Panc1 (cell line): Measurements from ENCODE around the gene MS4A7. TPM values are rescaled to one million over a fixed set of nuclear protein-coding genes. Genes with fewer than 3 reads are reported as not detected.
"Not testable (repeated sequence)": the region's sequence is repeated elsewhere in the genome, so short reads cannot be mapped to it uniquely, and the experiment has no call there.

ENCODE experiments used
- ATAC-seq: fragments of 200-7000 bp; cut with Tn5 transposase; 2 replicates; pipeline ENCODE4 v1.9.1; 2020; ENCODE audit warnings: mild to moderate bottlenecking, moderate library complexity
- BruUV-seq: library from RNA; stranded (reverse); fragments of 400-500 nt; replicated peaks from 2 replicates; lab custom pipeline; 2021; lab: Mats Ljungman, UMichigan
- CTCF ChIA-PET: fragments of 300-600 bp; sonication (Branson Sonifier 250); formaldehyde crosslinking; loops from one replicate; lab custom pipeline; 2022; ENCODE audit warnings: antibody characterized with exemption; lab: Charles Lee
- POLR2A ChIA-PET: fragments of 300-600 bp; sonication (Branson Sonifier 250); formaldehyde crosslinking; loops from one replicate; lab custom pipeline; 2022; ENCODE audit warnings: antibody characterized with exemption; lab: Charles Lee
- DNase-seq: peaks from one replicate; pipeline ENCODE4 v3.0.0-alpha.2; 2010; ENCODE audit warnings: low read depth, low spot score
- H3K27ac ChIP-seq: 2 replicates; pipeline ENCODE4 v1.5.1; 2011; ENCODE audit warnings: mild to moderate bottlenecking, low read length, inconsistent platforms
- H3K27me3 ChIP-seq: fragments of 200-500 bp; sonication (Bioruptor generic); 2 replicates; pipeline ENCODE4 v1.6.0; 2014; ENCODE audit warnings: low read length, inconsistent platforms; ENCODE audit not compliant: control insufficient read depth, insufficient read depth
- H3K36me3 ChIP-seq: fragments of 200-500 bp; sonication (Bioruptor generic); 2 replicates; pipeline ENCODE4 v1.5.1; 2014; ENCODE audit warnings: inconsistent platforms, mild to moderate bottlenecking, low read length, moderate library complexity; ENCODE audit not compliant: control insufficient read depth, insufficient read depth
- H3K4me1 ChIP-seq: 2 replicates; pipeline ENCODE4 v1.5.1; 2011; ENCODE audit warnings: inconsistent platforms, mild to moderate bottlenecking, low read length, moderate library complexity; ENCODE audit not compliant: control insufficient read depth, insufficient read depth
- H3K4me3 ChIP-seq, 2 experiments: 2 replicates each; pipeline ENCODE4 v1.5.1; 2011 to 2012; ENCODE audit warnings: low read depth in 2 of 2, low read length in 2 of 2, mild to moderate bottlenecking in 2 of 2, inconsistent platforms in 1 of 2, moderate library complexity in 1 of 2
- H3K9me3 ChIP-seq: fragments of 200-500 bp; sonication (Bioruptor generic); 2 replicates; pipeline ENCODE4 v1.5.1; 2014; ENCODE audit warnings: low read depth, mild to moderate bottlenecking, inconsistent platforms, low read length, moderate library complexity; ENCODE audit not compliant: control insufficient read depth, insufficient read depth
- POLR2AphosphoS5 ChIP-seq: IDR thresholded peaks from 2 replicates; pipeline ENCODE4 v1.6.1; 2012; ENCODE audit warnings: mild to moderate bottlenecking, low read depth, low read length, moderate library complexity
- SIN3A ChIP-seq: IDR thresholded peaks from 2 replicates; pipeline ENCODE4 v1.6.1; 2012; ENCODE audit warnings: low read depth, mild to moderate bottlenecking, low read length, moderate library complexity, borderline replicate concordance; ENCODE audit not compliant: insufficient read depth
- TCF7L2 ChIP-seq: IDR thresholded peaks from 2 replicates; pipeline ENCODE4 v1.6.1; 2011; ENCODE audit warnings: mild to moderate bottlenecking, low read depth, low read length, inconsistent platforms
- in situ Hi-C: cut with HindIII; loops from 2 replicates; pipeline ENCODE4 v1.10.0; 2016; ENCODE audit warnings: low sequenced_read_pairs, low pct_unique_long_range_greater_than_20kb
- intact Hi-C: fragments of 100-400 bp; cut with micrococcal nuclease; formaldehyde crosslinking; loops from one replicate; pipeline ENCODE4 v1.10.0; 2022; ENCODE audit not compliant: unreplicated experiment
- total RNA-seq: library from RNA; stranded (reverse); gene quantifications from one replicate; pipeline ENCODE4 v1.2.1, GENCODE V29; 2021; ENCODE audit not compliant: unreplicated experiment
- TF ChIP-seq, protein P1 (sequence below): fragments of 450-650 bp; IDR thresholded peaks from 2 replicates; pipeline ENCODE4 v1.5.1; 2017; ENCODE audit warnings: mild to moderate bottlenecking
- TF ChIP-seq, protein P2 (sequence below), 2 experiments: IDR thresholded peaks; 2 replicates each; pipeline ENCODE4 v1.6.1; 2011 to 2012; ENCODE audit warnings: low read depth in 2 of 2, control low read depth in 1 of 2, low read length in 1 of 2, mild to moderate bottlenecking in 1 of 2, moderate library complexity in 1 of 2; ENCODE audit not compliant: insufficient read depth in 1 of 2

Gene MS4A7
- total RNA-seq, 1 experiment from 2014 or later: 0.23 TPM

GRCh38 chr11:60363542-60364470 lies 14.5 kb upstream of the MS4A7 start:
- peak; percentile 43 for DNase-seq
- no peaks in the 10 kb centered on the region for H3K9me3 ChIP-seq
- ATAC-seq: peak; percentile 91
- ChIA-PET POLR2A (no interaction called here), CTCF (interaction anchor here (0.7 to 2.0 kb wide), 6 partner anchors 30 to 399 kb away, joined by 3 to 10 read pairs (median 4); no protein-coding TSS in a partner anchor)
- TF ChIP-seq TCF7L2: no peak
- TF ChIP-seq SIN3A: no peak
- TF ChIP-seq, protein P1, sequence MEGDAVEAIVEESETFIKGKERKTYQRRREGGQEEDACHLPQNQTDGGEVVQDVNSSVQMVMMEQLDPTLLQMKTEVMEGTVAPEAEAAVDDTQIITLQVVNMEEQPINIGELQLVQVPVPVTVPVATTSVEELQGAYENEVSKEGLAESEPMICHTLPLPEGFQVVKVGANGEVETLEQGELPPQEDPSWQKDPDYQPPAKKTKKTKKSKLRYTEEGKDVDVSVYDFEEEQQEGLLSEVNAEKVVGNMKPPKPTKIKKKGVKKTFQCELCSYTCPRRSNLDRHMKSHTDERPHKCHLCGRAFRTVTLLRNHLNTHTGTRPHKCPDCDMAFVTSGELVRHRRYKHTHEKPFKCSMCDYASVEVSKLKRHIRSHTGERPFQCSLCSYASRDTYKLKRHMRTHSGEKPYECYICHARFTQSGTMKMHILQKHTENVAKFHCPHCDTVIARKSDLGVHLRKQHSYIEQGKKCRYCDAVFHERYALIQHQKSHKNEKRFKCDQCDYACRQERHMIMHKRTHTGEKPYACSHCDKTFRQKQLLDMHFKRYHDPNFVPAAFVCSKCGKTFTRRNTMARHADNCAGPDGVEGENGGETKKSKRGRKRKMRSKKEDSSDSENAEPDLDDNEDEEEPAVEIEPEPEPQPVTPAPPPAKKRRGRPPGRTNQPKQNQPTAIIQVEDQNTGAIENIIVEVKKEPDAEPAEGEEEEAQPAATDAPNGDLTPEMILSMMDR: peak; percentile 84
- TF ChIP-seq POLR2AphosphoS5: no peak
- TF ChIP-seq, protein P2, sequence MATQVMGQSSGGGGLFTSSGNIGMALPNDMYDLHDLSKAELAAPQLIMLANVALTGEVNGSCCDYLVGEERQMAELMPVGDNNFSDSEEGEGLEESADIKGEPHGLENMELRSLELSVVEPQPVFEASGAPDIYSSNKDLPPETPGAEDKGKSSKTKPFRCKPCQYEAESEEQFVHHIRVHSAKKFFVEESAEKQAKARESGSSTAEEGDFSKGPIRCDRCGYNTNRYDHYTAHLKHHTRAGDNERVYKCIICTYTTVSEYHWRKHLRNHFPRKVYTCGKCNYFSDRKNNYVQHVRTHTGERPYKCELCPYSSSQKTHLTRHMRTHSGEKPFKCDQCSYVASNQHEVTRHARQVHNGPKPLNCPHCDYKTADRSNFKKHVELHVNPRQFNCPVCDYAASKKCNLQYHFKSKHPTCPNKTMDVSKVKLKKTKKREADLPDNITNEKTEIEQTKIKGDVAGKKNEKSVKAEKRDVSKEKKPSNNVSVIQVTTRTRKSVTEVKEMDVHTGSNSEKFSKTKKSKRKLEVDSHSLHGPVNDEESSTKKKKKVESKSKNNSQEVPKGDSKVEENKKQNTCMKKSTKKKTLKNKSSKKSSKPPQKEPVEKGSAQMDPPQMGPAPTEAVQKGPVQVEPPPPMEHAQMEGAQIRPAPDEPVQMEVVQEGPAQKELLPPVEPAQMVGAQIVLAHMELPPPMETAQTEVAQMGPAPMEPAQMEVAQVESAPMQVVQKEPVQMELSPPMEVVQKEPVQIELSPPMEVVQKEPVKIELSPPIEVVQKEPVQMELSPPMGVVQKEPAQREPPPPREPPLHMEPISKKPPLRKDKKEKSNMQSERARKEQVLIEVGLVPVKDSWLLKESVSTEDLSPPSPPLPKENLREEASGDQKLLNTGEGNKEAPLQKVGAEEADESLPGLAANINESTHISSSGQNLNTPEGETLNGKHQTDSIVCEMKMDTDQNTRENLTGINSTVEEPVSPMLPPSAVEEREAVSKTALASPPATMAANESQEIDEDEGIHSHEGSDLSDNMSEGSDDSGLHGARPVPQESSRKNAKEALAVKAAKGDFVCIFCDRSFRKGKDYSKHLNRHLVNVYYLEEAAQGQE (IDR thresholded peaks at IDR 0.05; ENCODE audit: insufficient read depth in 1 of 2, low read depth in 2 of 2, low read length in 1 of 2): no peak
- intact Hi-C loops (loop anchor here (1.0 kb wide), 2 partner anchors 123 to 254 kb away; no protein-coding TSS in a partner anchor), in situ Hi-C loops (no loop called here)
- H3K4me3 ChIP-seq: no peak overlapping the region
- no peaks in the 10 kb centered on the region for H3K36me3 ChIP-seq
- H3K27ac ChIP-seq: peak overlapping the region; percentile 32; the same call in 1 of the 2 replicates
- peaks cover 5% of the 10 kb centered on the region; the same call in 1 of the 2 replicates for H3K4me1 ChIP-seq
- H3K27me3 ChIP-seq: no peaks in the 10 kb centered on the region
- no TSS peak for BruUV-seq

DNA sequence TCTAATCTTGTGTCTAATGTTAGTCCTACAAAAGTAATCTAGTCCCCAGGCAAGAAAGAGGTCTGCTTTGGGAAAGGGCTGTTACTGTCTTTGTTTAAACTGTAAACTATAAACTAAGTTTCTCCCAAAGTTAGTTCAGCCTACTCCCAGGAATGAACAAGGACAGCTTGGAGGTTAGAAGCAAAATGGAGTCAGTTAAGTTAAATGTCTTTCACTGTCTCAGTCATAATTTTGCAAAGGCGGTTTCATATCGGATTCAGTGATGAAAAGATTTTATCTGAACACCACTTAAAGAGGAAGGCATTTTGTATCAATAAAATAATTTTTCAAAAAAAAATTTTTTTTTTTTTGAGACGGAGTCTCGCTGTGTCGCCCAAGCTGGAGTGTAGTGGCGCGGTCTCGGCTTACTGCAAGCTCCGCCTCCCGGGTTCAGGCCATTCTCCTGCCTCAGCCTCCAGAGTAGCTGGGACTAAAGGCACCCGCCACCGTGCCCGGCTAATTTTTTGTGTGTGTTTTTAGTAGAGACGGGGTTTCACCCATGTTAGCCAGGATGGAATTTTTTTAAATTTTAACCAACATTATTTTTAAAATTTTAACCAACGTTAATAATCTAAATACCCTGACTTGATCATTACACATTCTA lies 11.9 kb upstream of the MS4A7 start:
- H3K9me3 ChIP-seq, BruUV-seq, DNase-seq, intact Hi-C loops, POLR2A ChIA-PET, H3K4me3 ChIP-seq, in situ Hi-C loops, CTCF ChIA-PET, H3K36me3 ChIP-seq, H3K27me3 ChIP-seq, H3K27ac ChIP-seq, ATAC-seq: not testable (repeated sequence)
- H3K4me1 ChIP-seq: peaks cover 23% of the 10 kb centered on the region
